Activated CD4-positive, alpha-beta T cell treated with anti-CD3 and anti-CD28 coated beads, Interleukin-2, amount 10 ng/mL, durations not matched to agents 7 days and 5 days (primary cell): Measurements from ENCODE around the gene FAM151A. TPM values are rescaled to one million over a fixed set of nuclear protein-coding genes. Genes with fewer than 3 reads are reported as not detected.
A peak's percentile ranks its signal among the peaks of the same experiment; 100 is the strongest.

Source experiments
- CTCF ChIA-PET: fragments of 350-600 bp; sonication (Branson Sonifier 250); formaldehyde crosslinking; loops from one replicate; lab custom pipeline; 2021; ENCODE audit warnings: antibody characterized with exemption; lab: Charles Lee
- POLR2A ChIA-PET: fragments of 350-600 bp; sonication (Branson Sonifier 250); formaldehyde crosslinking; loops from one replicate; lab custom pipeline; 2021; ENCODE audit warnings: antibody characterized with exemption; lab: Charles Lee
- DNase-seq: peaks from one replicate; pipeline ENCODE4 v3.0.0-alpha.2; 2020
- H3K27ac Mint-ChIP-seq: one replicate; pipeline ENCODE4 v1.8.0; 2021; ENCODE audit warnings: mild to moderate bottlenecking, moderate library complexity, mixed read lengths
- H3K27me3 Mint-ChIP-seq: one replicate; pipeline ENCODE4 v1.8.0; 2021; ENCODE audit warnings: mixed read lengths
- H3K36me3 Mint-ChIP-seq: one replicate; pipeline ENCODE4 v1.8.0; 2021; ENCODE audit warnings: low read depth, mixed read lengths
- H3K4me1 Mint-ChIP-seq: one replicate; pipeline ENCODE4 v1.8.0; 2021; ENCODE audit warnings: mixed read lengths
- H3K4me3 Mint-ChIP-seq: one replicate; pipeline ENCODE4 v1.8.0; 2021; ENCODE audit warnings: mild to moderate bottlenecking, moderate library complexity, mixed read lengths
- H3K9me3 Mint-ChIP-seq: one replicate; pipeline ENCODE4 v1.8.0; 2021; ENCODE audit warnings: mixed read lengths
- total RNA-seq, 2 experiments: library from RNA; stranded (reverse); gene quantifications; one replicate each; pipeline ENCODE4 v1.2.3, GENCODE V29; 2021

FAM151A gene
- total RNA-seq, 2 experiments from 2014 or later: not detected

GRCh38 chr1:54606990-54607325, 16.4 kb downstream of the FAM151A start:
- H3K27me3 Mint-ChIP-seq: no peaks in the 10 kb centered on the region
- POLR2A ChIA-PET: no interaction called here

GRCh38 chr1:54606096-54606989, 17.0 kb downstream of the FAM151A start:
- Mint-ChIP-seq H3K4me3 (no peak overlapping the region), H3K27me3 (no peaks in the 10 kb centered on the region), H3K9me3 (no peaks in the 10 kb centered on the region), H3K36me3 (no peaks in the 10 kb centered on the region), H3K4me1 (peaks cover 14% of the 10 kb centered on the region), H3K27ac (no peak overlapping the region)
- POLR2A ChIA-PET: no interaction called here
- DNase-seq: no peak
- CTCF ChIA-PET: no interaction called here

More at GRCh38 chr1:54606990-54607325, 16.4 kb downstream of the FAM151A start:
- peaks cover 14% of the 10 kb centered on the region for H3K4me1 Mint-ChIP-seq
- H3K9me3 Mint-ChIP-seq: no peaks in the 10 kb centered on the region
- CTCF ChIA-PET: no interaction called here
- no peak for DNase-seq
- H3K27ac Mint-ChIP-seq: no peak overlapping the region
- H3K4me3 Mint-ChIP-seq: no peak overlapping the region
- no peaks in the 10 kb centered on the region for H3K36me3 Mint-ChIP-seq

- no peaks in the 10 kb centered on the region for H3K36me3 Mint-ChIP-seq
- H3K4me3 Mint-ChIP-seq: no peak overlapping the region
- ChIA-PET CTCF (interaction anchor here (1.0 kb wide), 1 partner anchor 9 kb away, joined by 3 read pairs; no protein-coding TSS in a partner anchor), POLR2A (no interaction called here)
- peak overlapping the region; percentile 68 for H3K27ac Mint-ChIP-seq
- H3K4me1 Mint-ChIP-seq: peaks cover 14% of the 10 kb centered on the region
- H3K27me3 Mint-ChIP-seq: no peaks in the 10 kb centered on the region
- H3K9me3 Mint-ChIP-seq: no peaks in the 10 kb centered on the region
- peak; percentile 49 for DNase-seq
Measured at GRCh38 chr1:54604572-54605370, 18.6 kb downstream of the FAM151A start.

- no peak overlapping the region for H3K4me3 Mint-ChIP-seq
- no peaks in the 10 kb centered on the region for H3K27me3 Mint-ChIP-seq
- no peak for DNase-seq
- ChIA-PET POLR2A (no interaction called here), CTCF (interaction anchor here (1.0 kb wide), 1 partner anchor 10 kb away, joined by 3 read pairs; no protein-coding TSS in a partner anchor)
- peaks cover 14% of the 10 kb centered on the region for H3K4me1 Mint-ChIP-seq
- H3K36me3 Mint-ChIP-seq: no peaks in the 10 kb centered on the region
- peak overlapping the region; percentile 68 for H3K27ac Mint-ChIP-seq
- no peaks in the 10 kb centered on the region for H3K9me3 Mint-ChIP-seq
Measured at GRCh38 chr1:54604051-54604450, 19.3 kb downstream of the FAM151A start.

- Mint-ChIP-seq H3K4me3 (no peak overlapping the region), H3K4me1 (peaks cover 14% of the 10 kb centered on the region), H3K27ac (no peak overlapping the region), H3K9me3 (no peaks in the 10 kb centered on the region), H3K36me3 (no peaks in the 10 kb centered on the region), H3K27me3 (no peaks in the 10 kb centered on the region)
- CTCF ChIA-PET: interaction anchor here (1.0 to 1.8 kb wide), 2 partner anchors 11 to 12 kb away, joined by 3 to 7 read pairs; no protein-coding TSS in a partner anchor
- POLR2A ChIA-PET: no interaction called here
- DNase-seq: no peak
Measured at GRCh38 chr1:54603241-54603640, 20.1 kb downstream of the FAM151A start.

- no peaks in the 10 kb centered on the region for H3K9me3 Mint-ChIP-seq
- POLR2A ChIA-PET: no interaction called here
- CTCF ChIA-PET: interaction anchor here (0.7 to 1.8 kb wide), 3 partner anchors 11 to 989 kb away, joined by 3 to 7 read pairs (median 3); no protein-coding TSS in a partner anchor
- no peak overlapping the region for H3K4me3 Mint-ChIP-seq
- no peaks in the 10 kb centered on the region for H3K27me3 Mint-ChIP-seq
- peaks cover 14% of the 10 kb centered on the region for H3K4me1 Mint-ChIP-seq
- DNase-seq: no peak
- H3K36me3 Mint-ChIP-seq: no peaks in the 10 kb centered on the region
- no peak overlapping the region for H3K27ac Mint-ChIP-seq
Measured at GRCh38 chr1:54602554-54602953, 20.8 kb downstream of the FAM151A start.

- no peaks in the 10 kb centered on the region for H3K27me3 Mint-ChIP-seq
- H3K27ac Mint-ChIP-seq: no peak overlapping the region
- H3K4me1 Mint-ChIP-seq: peaks cover 14% of the 10 kb centered on the region
- H3K9me3 Mint-ChIP-seq: no peaks in the 10 kb centered on the region
- ChIA-PET POLR2A (no interaction called here), CTCF (interaction anchor here (1.3 kb wide), 1 partner anchor 15 kb away, joined by 3 read pairs; no protein-coding TSS in a partner anchor)
- no peak overlapping the region for H3K4me3 Mint-ChIP-seq
- no peak for DNase-seq
- H3K36me3 Mint-ChIP-seq: no peaks in the 10 kb centered on the region
Measured at GRCh38 chr1:54601730-54602129, 21.6 kb downstream of the FAM151A start.

- no peaks in the 10 kb centered on the region for H3K9me3 Mint-ChIP-seq
- no peak overlapping the region for H3K27ac Mint-ChIP-seq
- no peaks in the 10 kb centered on the region for H3K36me3 Mint-ChIP-seq
- ChIA-PET POLR2A (no interaction called here), CTCF (interaction anchor here (1.3 kb wide), 1 partner anchor 14 kb away, joined by 3 read pairs; no protein-coding TSS in a partner anchor)
- H3K27me3 Mint-ChIP-seq: no peaks in the 10 kb centered on the region
- no peak for DNase-seq
- H3K4me3 Mint-ChIP-seq: no peak overlapping the region
- H3K4me1 Mint-ChIP-seq: peaks cover 14% of the 10 kb centered on the region
Measured at GRCh38 chr1:54600947-54601721, 22.2 kb downstream of the FAM151A start.

- H3K9me3 Mint-ChIP-seq: no peaks in the 10 kb centered on the region
- H3K27ac Mint-ChIP-seq: no peak overlapping the region
- no peaks in the 10 kb centered on the region for H3K36me3 Mint-ChIP-seq
- H3K4me1 Mint-ChIP-seq: peaks cover 2% of the 10 kb centered on the region
- no peaks in the 10 kb centered on the region for H3K27me3 Mint-ChIP-seq
- no peak for DNase-seq
- ChIA-PET POLR2A (no interaction called here), CTCF (interaction anchor here (0.6 to 1.2 kb wide), 2 partner anchors 134 to 1150 kb away, joined by 3 to 4 read pairs; no protein-coding TSS in a partner anchor)
- no peak overlapping the region for H3K4me3 Mint-ChIP-seq
Measured at GRCh38 chr1:54599211-54599823, 24.0 kb downstream of the FAM151A start.

- no peaks in the 10 kb centered on the region for H3K36me3 Mint-ChIP-seq
Measured at GRCh38 chr1:54597455-54598030, 25.8 kb downstream of the FAM151A start.

GRCh38 chr1:54596756-54597155, 26.6 kb downstream of the FAM151A start:
- CTCF ChIA-PET: no interaction called here
- no peak for DNase-seq
- Mint-ChIP-seq H3K27ac (no peak overlapping the region), H3K4me3 (no peak overlapping the region), H3K9me3 (no peaks in the 10 kb centered on the region), H3K27me3 (no peaks in the 10 kb centered on the region), H3K4me1 (no peaks in the 10 kb centered on the region), H3K36me3 (no peaks in the 10 kb centered on the region)
- POLR2A ChIA-PET: no interaction called here

More at GRCh38 chr1:54597455-54598030, 25.8 kb downstream of the FAM151A start:
- H3K4me1 Mint-ChIP-seq: no peaks in the 10 kb centered on the region
- no peaks in the 10 kb centered on the region for H3K9me3 Mint-ChIP-seq
- ChIA-PET POLR2A (no interaction called here), CTCF (no interaction called here)
- no peak for DNase-seq
- no peak overlapping the region for H3K4me3 Mint-ChIP-seq
- H3K27ac Mint-ChIP-seq: no peak overlapping the region
- no peaks in the 10 kb centered on the region for H3K27me3 Mint-ChIP-seq
